Nephron (organoid): ENCODE results near the gene TOB1.
A peak's percentile ranks its signal among the peaks of the same experiment; 100 is the strongest.

Experiments
- H3K27ac Mint-ChIP-seq, 3 experiments: 2 replicates each; pipeline ENCODE4 v1.8.0; 2020; ENCODE audit warnings: mixed read lengths in 3 of 3, mild to moderate bottlenecking in 2 of 3, moderate library complexity in 1 of 3
- H3K27me3 Mint-ChIP-seq: 2 replicates; pipeline ENCODE4 v1.8.0; 2021; ENCODE audit warnings: low read depth, mild to moderate bottlenecking, moderate library complexity, mixed read lengths
- H3K36me3 Mint-ChIP-seq: 2 replicates; pipeline ENCODE4 v1.8.0; 2020; ENCODE audit warnings: low read depth, mixed read lengths
- H3K4me1 Mint-ChIP-seq: 2 replicates; pipeline ENCODE4 v1.8.0; 2020; ENCODE audit warnings: mixed read lengths
- H3K4me3 Mint-ChIP-seq, 3 experiments: 2 replicates each; pipeline ENCODE4 v1.8.0; 2020; ENCODE audit warnings: mild to moderate bottlenecking in 3 of 3, mixed read lengths in 3 of 3, moderate library complexity in 2 of 3
- H3K9me3 Mint-ChIP-seq: 2 replicates; pipeline ENCODE4 v1.8.0; 2020; ENCODE audit warnings: mixed read lengths
- CTCF ChIP-seq, 3 experiments: fragments of 200-600 bp; sonication (generic); IDR thresholded peaks; one replicate each; pipeline ENCODE4 v1.5.0; 2021; ENCODE audit warnings: antibody characterized with exemption in 3 of 3; ENCODE audit not compliant: unreplicated experiment in 3 of 3

The TOB1 gene

GRCh38 chr17:50832864-50833381 is 33.2 kb downstream of the TOB1 start:
- Mint-ChIP-seq H3K9me3 (no peaks in the 10 kb centered on the region), H3K36me3 (no peaks in the 10 kb centered on the region), H3K4me3 (peak overlapping the region in 2 of 3 experiments; percentile 21 to 68), H3K27me3 (peaks cover 13% of the 10 kb centered on the region), H3K4me1 (peaks cover 71% of the 10 kb centered on the region), H3K27ac (peak overlapping the region; percentile 87 to 97 (median 92))
- TF ChIP-seq CTCF (IDR thresholded peaks at IDR 0.05; ENCODE audit: unreplicated experiment in 3 of 3): no peak

- Mint-ChIP-seq H3K4me3 (peak overlapping the region in 1 of 3 experiments; percentile 21), H3K36me3 (no peaks in the 10 kb centered on the region), H3K4me1 (peaks cover 71% of the 10 kb centered on the region), H3K27me3 (peaks cover 13% of the 10 kb centered on the region), H3K9me3 (no peaks in the 10 kb centered on the region), H3K27ac (peak overlapping the region; percentile 87 to 97 (median 92))
- no peak for TF ChIP-seq CTCF (IDR thresholded peaks at IDR 0.05; ENCODE audit: unreplicated experiment in 3 of 3)
Observed at GRCh38 chr17:50832267-50832863, 33.8 kb downstream of the TOB1 start.

- Mint-ChIP-seq H3K4me3 (peak overlapping the region; percentile 32 to 66 (median 44)), H3K9me3 (peaks cover 2% of the 10 kb centered on the region), H3K4me1 (peaks cover 71% of the 10 kb centered on the region), H3K27me3 (peaks cover 13% of the 10 kb centered on the region), H3K36me3 (no peaks in the 10 kb centered on the region), H3K27ac (peak overlapping the region; percentile 91 to 97 (median 97))
- no peak for TF ChIP-seq CTCF (IDR thresholded peaks at IDR 0.05; ENCODE audit: unreplicated experiment in 3 of 3)
Observed at GRCh38 chr17:50831471-50831928, 34.7 kb downstream of the TOB1 start.

GRCh38 chr17:50830994-50831393 is 35.2 kb downstream of the TOB1 start:
- TF ChIP-seq CTCF (IDR thresholded peaks at IDR 0.05; ENCODE audit: unreplicated experiment in 3 of 3): no peak
- Mint-ChIP-seq H3K36me3 (no peaks in the 10 kb centered on the region), H3K27ac (peak overlapping the region; percentile 91 to 97 (median 97)), H3K4me3 (peak overlapping the region; percentile 33 to 71 (median 36)), H3K9me3 (peaks cover 2% of the 10 kb centered on the region), H3K27me3 (peaks cover 13% of the 10 kb centered on the region), H3K4me1 (peaks cover 71% of the 10 kb centered on the region)

GRCh38 chr17:50830352-50830751 is 35.8 kb downstream of the TOB1 start:
- Mint-ChIP-seq H3K27me3 (peaks cover 12% of the 10 kb centered on the region), H3K36me3 (no peaks in the 10 kb centered on the region), H3K27ac (peak overlapping the region; percentile 91 to 97 (median 97)), H3K4me1 (peaks cover 68% of the 10 kb centered on the region), H3K4me3 (peak overlapping the region; percentile 28 to 57 (median 47)), H3K9me3 (peaks cover 2% of the 10 kb centered on the region)
- TF ChIP-seq CTCF (IDR thresholded peaks at IDR 0.05; ENCODE audit: unreplicated experiment in 3 of 3): no peak

GRCh38 chr17:50829332-50829731 is 36.8 kb downstream of the TOB1 start:
- Mint-ChIP-seq H3K36me3 (no peaks in the 10 kb centered on the region), H3K9me3 (peaks cover 2% of the 10 kb centered on the region), H3K4me1 (peaks cover 58% of the 10 kb centered on the region), H3K27me3 (peaks cover 2% of the 10 kb centered on the region), H3K27ac (peak overlapping the region; percentile 91 to 97 (median 97)), H3K4me3 (peak overlapping the region; percentile 0 to 27 (median 13))
- no peak for TF ChIP-seq CTCF (IDR thresholded peaks at IDR 0.05; ENCODE audit: unreplicated experiment in 3 of 3)
